ENCODE results near the gene TMEM121. TPM values are rescaled to one million over a fixed set of nuclear protein-coding genes. Genes with fewer than 3 reads are reported as not detected.
"Not testable (repeated sequence)": the region's sequence is repeated elsewhere in the genome, so short reads cannot be mapped to it uniquely, and the experiment has no call there.

Gene TMEM121
- total RNA-seq, 1 donor from 2014 or later, result 9.3 TPM

- intact Hi-C loops (cut with DNase I), result no loop called here
- Histone ChIP-seq H3K27me3 (no peaks in the 10 kb centered on the region), H3K27ac (no peak overlapping the region), H3K36me3 (no peaks in the 10 kb centered on the region), H3K4me1 (no peaks in the 10 kb centered on the region), H3K4me3 (no peak overlapping the region), H3K9me3 (no peaks in the 10 kb centered on the region)
- DNase-seq (ENCODE audit: extremely low spot score in 2 of 2), result no peak
- TF ChIP-seq POLR2AphosphoS5 (IDR thresholded peaks at IDR 0.05; ENCODE audit: insufficient read depth in 1 of 2, low read depth in 1 of 2) (no peak), POLR2A (IDR thresholded peaks at IDR 0.05) (no peak)
Observed at GRCh38 chr14:105536691-105537579, 10.6 kb downstream of the TMEM121 start.

- Histone ChIP-seq H3K4me1 (no peaks in the 10 kb centered on the region), H3K27me3 (no peaks in the 10 kb centered on the region), H3K27ac (no peak overlapping the region), H3K9me3 (peaks cover 2% of the 10 kb centered on the region), H3K36me3 (no peaks in the 10 kb centered on the region), H3K4me3 (no peak overlapping the region)
- no peak for TF ChIP-seq POLR2A (IDR thresholded peaks at IDR 0.05)
- TF ChIP-seq, protein P1, sequence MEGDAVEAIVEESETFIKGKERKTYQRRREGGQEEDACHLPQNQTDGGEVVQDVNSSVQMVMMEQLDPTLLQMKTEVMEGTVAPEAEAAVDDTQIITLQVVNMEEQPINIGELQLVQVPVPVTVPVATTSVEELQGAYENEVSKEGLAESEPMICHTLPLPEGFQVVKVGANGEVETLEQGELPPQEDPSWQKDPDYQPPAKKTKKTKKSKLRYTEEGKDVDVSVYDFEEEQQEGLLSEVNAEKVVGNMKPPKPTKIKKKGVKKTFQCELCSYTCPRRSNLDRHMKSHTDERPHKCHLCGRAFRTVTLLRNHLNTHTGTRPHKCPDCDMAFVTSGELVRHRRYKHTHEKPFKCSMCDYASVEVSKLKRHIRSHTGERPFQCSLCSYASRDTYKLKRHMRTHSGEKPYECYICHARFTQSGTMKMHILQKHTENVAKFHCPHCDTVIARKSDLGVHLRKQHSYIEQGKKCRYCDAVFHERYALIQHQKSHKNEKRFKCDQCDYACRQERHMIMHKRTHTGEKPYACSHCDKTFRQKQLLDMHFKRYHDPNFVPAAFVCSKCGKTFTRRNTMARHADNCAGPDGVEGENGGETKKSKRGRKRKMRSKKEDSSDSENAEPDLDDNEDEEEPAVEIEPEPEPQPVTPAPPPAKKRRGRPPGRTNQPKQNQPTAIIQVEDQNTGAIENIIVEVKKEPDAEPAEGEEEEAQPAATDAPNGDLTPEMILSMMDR (IDR thresholded peaks at IDR 0.05), result peak; percentile 26 to 86 (median 58)
- no peak for DNase-seq (ENCODE audit: extremely low spot score in 2 of 2)
- intact Hi-C loops (cut with DNase I), result no loop called here
Observed at GRCh38 chr14:105537580-105538474, 11.4 kb downstream of the TMEM121 start.

GRCh38 chr14:105538481-105539049 is 12.2 kb downstream of the TMEM121 start:
- H3K36me3 ChIP-seq, result no peaks in the 10 kb centered on the region
- H3K27me3 ChIP-seq, result no peaks in the 10 kb centered on the region
- intact Hi-C loops (cut with DNase I), result no loop called here

DNA sequence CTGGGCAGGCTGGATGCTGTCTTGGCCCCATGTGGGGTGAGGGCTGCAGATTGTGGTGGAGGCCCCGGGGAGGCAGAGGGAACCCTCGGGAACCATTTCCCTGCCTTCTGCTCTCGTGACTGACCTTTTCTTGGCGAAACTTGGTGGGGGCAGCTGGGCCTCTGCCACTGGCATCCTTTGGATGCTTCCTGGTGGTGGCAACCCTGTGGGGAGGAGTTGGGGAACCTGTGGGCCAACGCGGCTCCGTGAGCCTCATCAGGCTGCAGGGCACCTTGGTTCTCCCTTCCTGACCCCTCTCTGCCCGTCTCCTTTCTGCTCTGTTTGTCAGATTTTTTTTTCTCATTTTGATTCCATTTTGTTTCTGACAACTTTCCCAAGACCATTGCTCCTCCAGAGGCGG is 14.4 kb downstream of the TMEM121 start:
- H3K9me3 ChIP-seq, result peaks cover 8% of the 10 kb centered on the region
- intact Hi-C loops (cut with DNase I), result no loop called here
- no peaks in the 10 kb centered on the region for H3K27me3 ChIP-seq
- no peak overlapping the region for H3K27ac ChIP-seq
- no peak for DNase-seq (ENCODE audit: extremely low spot score in 2 of 2)
- H3K4me3 ChIP-seq, result no peak overlapping the region
- no peaks in the 10 kb centered on the region for H3K36me3 ChIP-seq
- no peaks in the 10 kb centered on the region for H3K4me1 ChIP-seq
- TF ChIP-seq POLR2A (IDR thresholded peaks at IDR 0.05) (no peak), POLR2AphosphoS5 (IDR thresholded peaks at IDR 0.05; ENCODE audit: insufficient read depth in 1 of 2, low read depth in 1 of 2) (no peak)
- TF ChIP-seq, protein P1 (IDR thresholded peaks at IDR 0.05), result no peak

More at GRCh38 chr14:105538481-105539049, 12.2 kb downstream of the TMEM121 start:
- Histone ChIP-seq H3K4me3 (no peak overlapping the region), H3K27ac (no peak overlapping the region), H3K9me3 (peaks cover 8% of the 10 kb centered on the region), H3K4me1 (no peaks in the 10 kb centered on the region)
- no peak for DNase-seq (ENCODE audit: extremely low spot score in 2 of 2)
- TF ChIP-seq POLR2A (IDR thresholded peaks at IDR 0.05), result no peak
- TF ChIP-seq POLR2AphosphoS5 (IDR thresholded peaks at IDR 0.05; ENCODE audit: insufficient read depth in 1 of 2, low read depth in 1 of 2), result no peak
- TF ChIP-seq, protein P1 (IDR thresholded peaks at IDR 0.05), result no peak

DNA sequence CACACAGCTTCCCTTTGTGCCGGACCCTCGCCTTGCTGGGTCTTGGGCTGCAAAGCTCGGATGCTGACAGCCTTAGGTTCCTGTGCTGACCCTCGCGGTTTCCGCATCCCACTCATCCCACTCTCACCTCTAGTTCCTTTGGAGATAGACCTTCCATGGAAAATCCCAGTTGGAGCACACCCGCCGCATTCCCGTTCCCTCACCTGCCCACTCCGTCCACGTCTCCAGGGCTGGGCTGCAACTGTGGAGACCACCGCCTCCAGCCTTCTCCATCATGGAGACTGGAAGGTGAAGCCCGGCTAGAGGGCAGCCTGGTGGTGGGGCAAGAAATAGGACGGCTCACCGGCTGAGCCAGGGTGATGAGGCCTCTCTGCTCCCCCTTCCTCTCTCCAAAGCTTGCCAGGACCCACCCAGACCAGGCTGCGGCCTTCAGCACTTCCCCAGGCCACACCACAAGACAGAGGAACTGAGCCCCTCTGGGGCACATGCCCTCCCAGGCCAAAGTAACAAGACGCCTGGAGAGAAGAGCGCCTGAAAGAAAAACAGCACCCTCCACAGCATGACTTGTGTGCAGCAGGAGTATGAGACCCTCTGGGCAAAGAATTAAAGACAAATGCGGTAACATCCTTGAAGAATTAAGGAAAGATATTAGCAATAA is 15.0 kb downstream of the TMEM121 start:
- H3K36me3 ChIP-seq, result no peaks in the 10 kb centered on the region
- no peak for DNase-seq (ENCODE audit: extremely low spot score in 2 of 2)
- intact Hi-C loops (cut with DNase I), result no loop called here

DNA sequence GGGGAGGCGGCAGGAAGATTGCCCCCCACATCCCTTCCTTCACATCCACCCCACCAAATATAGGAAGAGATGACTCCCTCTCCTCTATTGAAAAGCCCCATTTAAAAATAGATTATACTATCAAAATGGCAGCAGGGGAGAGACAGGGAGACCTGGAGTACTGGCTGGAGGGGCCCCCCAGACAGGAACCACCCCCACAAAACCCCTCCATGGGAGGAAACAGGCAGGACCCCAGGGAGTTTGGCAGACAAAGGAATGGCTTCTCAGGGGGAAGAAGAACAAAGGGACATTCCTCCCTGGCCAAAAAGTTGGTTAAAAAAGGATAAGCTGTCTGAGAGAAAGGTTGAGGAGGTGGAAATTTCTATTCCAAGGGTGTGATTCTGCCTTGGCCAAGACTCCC is 19.3 kb downstream of the TMEM121 start:
- H3K27me3 ChIP-seq; H3K36me3 ChIP-seq; H3K4me1 ChIP-seq; H3K9me3 ChIP-seq; H3K4me3 ChIP-seq; DNase-seq (ENCODE audit: extremely low spot score in 2 of 2); H3K27ac ChIP-seq; intact Hi-C loops (cut with DNase I): not testable (repeated sequence)

More for the DNA sequence above, 15.0 kb downstream of the TMEM121 start:
- H3K4me3 ChIP-seq, result no peak overlapping the region
- no peaks in the 10 kb centered on the region for H3K4me1 ChIP-seq
- H3K27me3 ChIP-seq, result no peaks in the 10 kb centered on the region
- peaks cover 8% of the 10 kb centered on the region for H3K9me3 ChIP-seq
- H3K27ac ChIP-seq, result no peak overlapping the region
- TF ChIP-seq POLR2AphosphoS5 (IDR thresholded peaks at IDR 0.05; ENCODE audit: insufficient read depth in 1 of 2, low read depth in 1 of 2) (no peak), POLR2A (IDR thresholded peaks at IDR 0.05) (no peak)
- TF ChIP-seq, protein P1 (IDR thresholded peaks at IDR 0.05), result no peak

- H3K27ac ChIP-seq; H3K4me1 ChIP-seq; H3K9me3 ChIP-seq; H3K27me3 ChIP-seq; H3K36me3 ChIP-seq; H3K4me3 ChIP-seq; DNase-seq (ENCODE audit: extremely low spot score in 2 of 2); intact Hi-C loops (cut with DNase I): not testable (repeated sequence)
Observed at GRCh38 chr14:105546410-105546809, 20.0 kb downstream of the TMEM121 start.
